GM12878 (cell line): ENCODE data around the gene TLR1.

Source experiments
- BHLHE40 ChIP-seq, 2 experiments: fragments of 450-650 bp in 1 of 2; IDR thresholded peaks; 2 replicates each; pipeline ENCODE4 v1.6.1; 2011 to 2017; ENCODE audit warnings: low read depth in 2 of 2, borderline replicate concordance in 1 of 2, improper control_type of control experiment in 1 of 2, low read length in 1 of 2, mild to moderate bottlenecking in 1 of 2
- CREB1 ChIP-seq: IDR thresholded peaks from 2 replicates; pipeline ENCODE4 v1.6.1; 2012; ENCODE audit warnings: low read depth, mild to moderate bottlenecking, inconsistent platforms
- CTCF ChIP-seq, 3 experiments: IDR thresholded peaks in 2 of 3; conservative IDR thresholded peaks in 1 of 3; 2 replicates each; pipeline ENCODE4 v1.5.1; 2011; ENCODE audit warnings: low read depth in 3 of 3, low read length in 3 of 3, mild to moderate bottlenecking in 3 of 3, control low read depth in 2 of 3, moderate library complexity in 2 of 3, inconsistent platforms in 1 of 3, mixed read lengths in 1 of 3; ENCODE audit not compliant: control insufficient read depth in 2 of 3, insufficient read depth in 1 of 3; ENCODE audit errors: extremely low read depth in 1 of 3
- GABPA ChIP-seq: IDR thresholded peaks from 2 replicates; pipeline ENCODE4 v1.6.1; 2014; ENCODE audit warnings: antibody characterized with exemption, low read depth, mild to moderate bottlenecking, inconsistent platforms
- MYB ChIP-seq: fragments of 150-350 bp; IDR thresholded peaks from 2 replicates; pipeline ENCODE4 v1.6.1; 2014; ENCODE audit warnings: mild to moderate bottlenecking, low read depth, low read length, borderline replicate concordance
- MYC ChIP-seq: IDR thresholded peaks from 2 replicates; pipeline ENCODE4 v1.6.1; 2011; ENCODE audit warnings: mild to moderate bottlenecking, low read length, moderate library complexity, inconsistent platforms; ENCODE audit not compliant: insufficient read depth, insufficient replicate concordance, insufficient read length, severe bottlenecking
- NR2F1 ChIP-seq: fragments of 450-650 bp; conservative IDR thresholded peaks from 2 replicates; pipeline ENCODE4 v1.6.1; 2017; ENCODE audit warnings: mild to moderate bottlenecking
- POLR2A ChIP-seq: IDR thresholded peaks from 2 replicates; pipeline ENCODE4 v1.6.1; 2011; ENCODE audit warnings: low read depth, mild to moderate bottlenecking, low read length
- POLR2AphosphoS5 ChIP-seq: IDR thresholded peaks from 2 replicates; pipeline ENCODE4 v1.6.1; 2011; ENCODE audit warnings: mild to moderate bottlenecking, low read length, inconsistent platforms
- RBBP5 ChIP-seq: fragments of 200-600 bp; sonication (generic); conservative IDR thresholded peaks from 2 replicates; pipeline ENCODE4 v1.6.1; 2016
- SREBF2 ChIP-seq: IDR thresholded peaks from 2 replicates; pipeline ENCODE4 v1.6.1; 2012; ENCODE audit warnings: mild to moderate bottlenecking, low read length
- ZBTB33 ChIP-seq: fragments of 450-650 bp; IDR thresholded peaks from 2 replicates; pipeline ENCODE4 v1.6.1; 2017; ENCODE audit warnings: mild to moderate bottlenecking
- ZNF384 ChIP-seq: IDR thresholded peaks from 2 replicates; pipeline ENCODE4 v1.6.1; 2012; ENCODE audit warnings: low read depth, mild to moderate bottlenecking, low read length, improper control_type of control experiment, borderline replicate concordance

- TF ChIP-seq CTCF (IDR thresholded peaks at IDR 0.05 in 2 of 3, conservative IDR thresholded peaks at IDR 0.05 in 1 of 3; ENCODE audit: control insufficient read depth in 2 of 3, extremely low read depth in 1 of 3, insufficient read depth in 1 of 3, low read depth in 3 of 3, low read length in 3 of 3): no peak
- TF ChIP-seq CREB1: no peak
- no peak for TF ChIP-seq ZBTB33
- TF ChIP-seq POLR2AphosphoS5: no peak
- no peak for TF ChIP-seq SREBF2
- no peak for TF ChIP-seq GABPA
- no peak for TF ChIP-seq POLR2A
- TF ChIP-seq MYB: no peak
- no peak for TF ChIP-seq BHLHE40 (IDR thresholded peaks at IDR 0.05; ENCODE audit: borderline replicate concordance in 1 of 2, low read depth in 2 of 2, low read length in 1 of 2)
- TF ChIP-seq NR2F1: no peak
- no peak for TF ChIP-seq ZNF384
- no peak for TF ChIP-seq RBBP5
- no peak for TF ChIP-seq MYC
Observed at GRCh38 chr4:38769441-38769840, 35.1 kb downstream of the TLR1 start.
